Mesendoderm (in vitro differentiated cells): ENCODE results near the gene CCDC77.
"Not testable (repeated sequence)": the region's sequence is repeated elsewhere in the genome, so short reads cannot be mapped to it uniquely, and the experiment has no call there.

Experiments
- DNase-seq: peaks from one replicate; pipeline ENCODE4 v3.0.0; 2013
- H2AK5ac ChIP-seq: 2 replicates; pipeline ENCODE4 v1.6.1; 2013; ENCODE audit warnings: low read length, inconsistent platforms
- H2BK120ac ChIP-seq: 2 replicates; pipeline ENCODE4 v1.6.1; 2013; ENCODE audit warnings: low read depth, mild to moderate bottlenecking, low read length, moderate library complexity, mixed read lengths
- H2BK15ac ChIP-seq: replicated peaks from 2 replicates; pipeline ENCODE4 v1.6.1; 2013; ENCODE audit warnings: low read depth, mild to moderate bottlenecking, moderate library complexity
- H2BK5ac ChIP-seq: 2 replicates; pipeline ENCODE4 v1.6.1; 2013; ENCODE audit warnings: low read length, inconsistent platforms
- H3K18ac ChIP-seq: 2 replicates; pipeline ENCODE4 v1.6.1; 2013; ENCODE audit warnings: mild to moderate bottlenecking, low read length, mixed read lengths
- H3K23ac ChIP-seq: one replicate; pipeline ENCODE4 v1.6.1; 2013; ENCODE audit warnings: low read length
- H3K27ac ChIP-seq: 2 replicates; pipeline ENCODE4 v1.5.1; 2013; ENCODE audit warnings: low read depth, mild to moderate bottlenecking, inconsistent platforms, low read length, moderate library complexity
- H3K27me3 ChIP-seq: 2 replicates; pipeline ENCODE4 v1.6.1; 2013; ENCODE audit warnings: low read length, control low read depth, mild to moderate bottlenecking, inconsistent platforms; ENCODE audit not compliant: insufficient read depth, poor library complexity
- H3K36me3 ChIP-seq: 2 replicates; pipeline ENCODE4 v1.6.1; 2013; ENCODE audit warnings: low read length, inconsistent platforms; ENCODE audit not compliant: control insufficient read depth, insufficient read depth
- H3K4ac ChIP-seq: one replicate; pipeline ENCODE4 v1.6.1; 2013; ENCODE audit warnings: low read depth, mild to moderate bottlenecking, low read length, moderate library complexity
- H3K4me1 ChIP-seq: 2 replicates; pipeline ENCODE4 v1.6.1; 2013; ENCODE audit warnings: low read depth, low read length, inconsistent platforms; ENCODE audit not compliant: control insufficient read depth
- H3K4me2 ChIP-seq: 2 replicates; pipeline ENCODE4 v1.6.1; 2013; ENCODE audit warnings: low read length
- H3K4me3 ChIP-seq: 2 replicates; pipeline ENCODE4 v1.5.1; 2013; ENCODE audit warnings: mild to moderate bottlenecking, low read length
- H3K56ac ChIP-seq: one replicate; pipeline ENCODE4 v1.6.1; 2013; ENCODE audit warnings: low read length
- H3K79me1 ChIP-seq: 2 replicates; pipeline ENCODE4 v1.6.1; 2013; ENCODE audit warnings: low read length, inconsistent platforms
- H3K79me2 ChIP-seq: 2 replicates; pipeline ENCODE4 v1.6.1; 2013; ENCODE audit warnings: mild to moderate bottlenecking, low read length; ENCODE audit not compliant: control insufficient read depth, insufficient read depth
- H3K9ac ChIP-seq: 2 replicates; pipeline ENCODE4 v1.6.1; 2013; ENCODE audit warnings: low read length, inconsistent platforms
- H4K5ac ChIP-seq: one replicate; pipeline ENCODE4 v1.6.1; 2013; ENCODE audit warnings: low read length
- H4K8ac ChIP-seq: one replicate; pipeline ENCODE4 v1.6.1; 2013; ENCODE audit warnings: low read depth, mild to moderate bottlenecking, control low read depth, low read length, moderate library complexity
- WGBS: extraction: QIAGEN DNeasy Blood & Tissue Kit; methylation state at CpG from one replicate; pipeline ENCODE4 v1.1.7; 2013; ENCODE audit warnings: low lambda C conversion rate, missing lambda C conversion rate; ENCODE audit not compliant: insufficient coverage; ENCODE audit errors: extremely low coverage; 5-methylcytosine and 5-hydroxymethylcytosine counted together

The CCDC77 gene

GRCh38 chr12:370739-371485 lies 30.5 kb upstream of the CCDC77 start:
- H3K56ac ChIP-seq, H2BK15ac ChIP-seq, H3K79me1 ChIP-seq, H3K27ac ChIP-seq, H3K27me3 ChIP-seq, H3K4me1 ChIP-seq, H3K36me3 ChIP-seq, H3K4me2 ChIP-seq, H3K23ac ChIP-seq, H3K18ac ChIP-seq, H3K4me3 ChIP-seq, H3K4ac ChIP-seq, H2BK5ac ChIP-seq, H4K8ac ChIP-seq, H2AK5ac ChIP-seq, H2BK120ac ChIP-seq, H4K5ac ChIP-seq, H3K9ac ChIP-seq, H3K79me2 ChIP-seq, DNase-seq: not testable (repeated sequence)
- WGBS = no CpG with 5 or more reads among the region's 5 CpGs

- Histone ChIP-seq H3K36me3 (no peaks in the 10 kb centered on the region), H3K18ac (no peak overlapping the region), H3K4me3 (no peak overlapping the region), H3K9ac (no peak overlapping the region), H4K8ac (no peak overlapping the region), H2BK120ac (no peak overlapping the region), H3K23ac (no peak overlapping the region), H3K4me1 (peaks cover 2% of the 10 kb centered on the region), H3K79me1 (peaks cover 6% of the 10 kb centered on the region), H2BK15ac (no peak overlapping the region), H3K27ac (no peak overlapping the region), H3K56ac (no peak overlapping the region), H3K4ac (no peak overlapping the region), H3K27me3 (no peaks in the 10 kb centered on the region), H2AK5ac (no peak overlapping the region), H3K4me2 (no peak overlapping the region), H2BK5ac (no peak overlapping the region), H3K79me2 (peaks cover 24% of the 10 kb centered on the region), H4K5ac (no peak overlapping the region)
- WGBS = 100% methylated on average over 1 of the region's 4 CpGs
- DNase-seq = peak; percentile 44
Observed at GRCh38 chr12:386651-387050, 14.8 kb upstream of the CCDC77 start.

- H3K36me3 ChIP-seq = no peaks in the 10 kb centered on the region
- peaks cover 2% of the 10 kb centered on the region for H3K4me1 ChIP-seq
- H3K4me3 ChIP-seq = peak overlapping the region; percentile 96
- peaks cover 6% of the 10 kb centered on the region for H3K79me1 ChIP-seq
- H2AK5ac ChIP-seq = no peak overlapping the region
- peaks cover 24% of the 10 kb centered on the region for H3K79me2 ChIP-seq
- WGBS = 100% methylated on average over 2 of the region's 2 CpGs
- no peak overlapping the region for H3K4ac ChIP-seq
- H4K5ac ChIP-seq = no peak overlapping the region
- no peaks in the 10 kb centered on the region for H3K27me3 ChIP-seq
- no peak overlapping the region for H3K18ac ChIP-seq
- peak overlapping the region; percentile 99 for H3K56ac ChIP-seq
- no peak overlapping the region for H2BK5ac ChIP-seq
- no peak overlapping the region for H3K27ac ChIP-seq
- H2BK15ac ChIP-seq = no peak overlapping the region
- DNase-seq = no peak
- H3K9ac ChIP-seq = peak overlapping the region; percentile 98
- H3K4me2 ChIP-seq = peak overlapping the region; percentile 79
- H4K8ac ChIP-seq = no peak overlapping the region
- no peak overlapping the region for H3K23ac ChIP-seq
- no peak overlapping the region for H2BK120ac ChIP-seq
Observed at GRCh38 chr12:388012-388411, 13.4 kb upstream of the CCDC77 start.

GRCh38 chr12:388541-389141 lies 12.8 kb upstream of the CCDC77 start:
- peak; percentile 53 for DNase-seq
- H3K9ac ChIP-seq = peak overlapping the region; percentile 98
- no peak overlapping the region for H2BK15ac ChIP-seq
- no CpG with 5 or more reads among the region's 35 CpGs for WGBS
- H3K79me2 ChIP-seq = peaks cover 24% of the 10 kb centered on the region
- H3K4me3 ChIP-seq = peak overlapping the region; percentile 96
- H3K36me3 ChIP-seq = no peaks in the 10 kb centered on the region
- H3K4me1 ChIP-seq = peaks cover 2% of the 10 kb centered on the region
- no peak overlapping the region for H2BK5ac ChIP-seq
- H2BK120ac ChIP-seq = no peak overlapping the region
- no peak overlapping the region for H2AK5ac ChIP-seq
- peaks cover 6% of the 10 kb centered on the region for H3K79me1 ChIP-seq
- no peak overlapping the region for H3K23ac ChIP-seq
- no peak overlapping the region for H4K8ac ChIP-seq
- no peaks in the 10 kb centered on the region for H3K27me3 ChIP-seq
- H3K18ac ChIP-seq = peak overlapping the region; percentile 69
- peak overlapping the region; percentile 99 for H3K56ac ChIP-seq
- H4K5ac ChIP-seq = no peak overlapping the region
- H3K27ac ChIP-seq = peak overlapping the region; percentile 78
- H3K4ac ChIP-seq = no peak overlapping the region
- H3K4me2 ChIP-seq = peak overlapping the region; percentile 79

- Histone ChIP-seq H2AK5ac (peak within 1 kb of the TSS; percentile 95), H3K18ac (peak within 1 kb of the TSS; percentile 69), H3K4me1 (peaks cover 2% of the 10 kb centered on the region), H3K23ac (no peak within 1 kb of the TSS), H3K4ac (no peak within 1 kb of the TSS), H3K4me2 (peak within 1 kb of the TSS; percentile 79), H3K79me2 (peaks cover 24% of the 10 kb centered on the region), H2BK5ac (peak within 1 kb of the TSS; percentile 92), H2BK120ac (no peak within 1 kb of the TSS), H4K8ac (peak within 1 kb of the TSS; percentile 70), H3K79me1 (peaks cover 4% of the 10 kb centered on the region), H3K36me3 (no peaks in the 10 kb centered on the region), H3K4me3 (peak within 1 kb of the TSS; percentile 96), H3K27me3 (no peaks in the 10 kb centered on the region), H4K5ac (peak within 1 kb of the TSS; percentile 94), H3K56ac (peak within 1 kb of the TSS; percentile 99), H3K9ac (peak within 1 kb of the TSS; percentile 98), H3K27ac (peak within 1 kb of the TSS; percentile 78), H2BK15ac (no peak within 1 kb of the TSS)
- no CpG with 5 or more reads among the region's 53 CpGs for WGBS
- DNase-seq = peak; percentile 97
Observed at GRCh38 chr12:389142-390096, 12.0 kb upstream of the CCDC77 start, which contains the start of gene KDM5A. Gene KDM5A (minus strand): TSS chr12:389320. CDS start chr12:389091, 229 bp downstream.
